Measurements from ENCODE around the gene CHRNA4. TPM values are rescaled to one million over a fixed set of nuclear protein-coding genes. Genes with fewer than 3 reads are reported as not detected.

CHRNA4 gene
- total RNA-seq, result 0.20 TPM

- DNase-seq, result no peak
Measured at GRCh38 chr20:63360850-63361518, at the start of gene CHRNA4. Gene CHRNA4, minus strand, starts transcription at chr20:63361349. Its CDS starts 184 bp downstream, at chr20:63361165.

- no peak for DNase-seq
Measured at GRCh38 chr20:63409834-63410435, 48.8 kb upstream of the CHRNA4 start.

GRCh38 chr20:63409066-63409833 is 48.1 kb upstream of the CHRNA4 start:
- DNase-seq, result no peak

GRCh38 chr20:63408684-63409046 is 47.5 kb upstream of the CHRNA4 start:
- DNase-seq, result no peak

GRCh38 chr20:63407928-63408683 is 47.0 kb upstream of the CHRNA4 start:
- DNase-seq, result no peak

GRCh38 chr20:63406617-63407245 is 45.6 kb upstream of the CHRNA4 start:
- DNase-seq, result no peak

GRCh38 chr20:63406011-63406410 is 44.9 kb upstream of the CHRNA4 start:
- DNase-seq, result no peak

- DNase-seq, result no peak
Measured at GRCh38 chr20:63405102-63405730, 44.1 kb upstream of the CHRNA4 start.

GRCh38 chr20:63404129-63405085 is 43.3 kb upstream of the CHRNA4 start:
- DNase-seq, result no peak

- no peak for DNase-seq
Measured at GRCh38 chr20:63403403-63404105, 42.4 kb upstream of the CHRNA4 start.

GRCh38 chr20:63402860-63403220 is 41.7 kb upstream of the CHRNA4 start:
- DNase-seq, result no peak

GRCh38 chr20:63402181-63402859 is 41.2 kb upstream of the CHRNA4 start:
- DNase-seq, result no peak

GRCh38 chr20:63401384-63402110 is 40.4 kb upstream of the CHRNA4 start:
- DNase-seq, result no peak

GRCh38 chr20:63400486-63401210 is 39.5 kb upstream of the CHRNA4 start:
- DNase-seq, result no peak

GRCh38 chr20:63399596-63400375 is 38.6 kb upstream of the CHRNA4 start:
- DNase-seq, result no peak

- DNase-seq, result no peak
Measured at GRCh38 chr20:63398744-63399514, 37.8 kb upstream of the CHRNA4 start.
